Stimulated activated CD4-positive, alpha-beta T cell treated with anti-CD3 and anti-CD28 coated beads, Interleukin-2, amount 100 ng/mL, for 24 hours (primary cell): ENCODE data around the gene TMEM238.
"Not testable (repeated sequence)": the region's sequence is repeated elsewhere in the genome, so short reads cannot be mapped to it uniquely, and the experiment has no call there.

Experiments used
- DNase-seq, 2 donors: peaks; one replicate each; pipeline ENCODE4 v3.0.0-alpha.2; 2020

The TMEM238 gene

GRCh38 chr19:55336101-55336500 lies 48.0 kb downstream of the TMEM238 start:
- no peak for DNase-seq

DNA sequence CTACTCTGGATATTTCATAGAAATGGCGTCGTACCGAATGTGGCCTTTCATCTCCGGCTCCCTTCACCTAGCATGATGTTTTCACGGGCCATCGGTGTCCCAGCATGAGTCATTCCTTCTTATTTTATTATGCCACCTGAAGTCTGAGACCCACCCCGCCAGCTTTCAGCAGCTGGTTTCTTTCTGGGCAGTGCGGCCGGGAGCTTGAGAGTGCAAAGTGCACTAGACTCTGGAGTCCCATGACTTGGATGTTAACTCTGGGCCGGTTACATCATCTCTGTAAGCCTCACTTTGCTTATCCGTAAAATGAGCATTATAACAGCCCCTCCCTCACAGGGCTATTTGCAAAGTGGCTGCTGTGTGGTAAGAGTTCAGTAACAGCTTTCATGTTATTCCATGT lies 50.2 kb downstream of the TMEM238 start:
- DNase-seq, result no peak

GRCh38 chr19:55329791-55330190 lies 54.3 kb downstream of the TMEM238 start:
- not testable (repeated sequence) for DNase-seq
